ENCODE data around the gene PDXK. TPM values are rescaled to one million over a fixed set of nuclear protein-coding genes. Genes with fewer than 3 reads are reported as not detected.

The PDXK gene
- total and polyA plus RNA-seq, 2 of the 8 experiments (the other 6 are each of a cell fraction or from before 2014, with no cell fraction given) = 78.0 to 112 TPM

GRCh38 chr21:43739621-43740435 lies 20.9 kb downstream of the PDXK start (continued):
- TF ChIP-seq ASH2L (IDR thresholded peaks at IDR 0.05; ENCODE audit: low read length) (no peak), CHD1 (IDR thresholded peaks at IDR 0.05; ENCODE audit: low read depth, low read length) (no peak), TAF7 (optimal IDR thresholded peaks at IDR 0.05; ENCODE audit: borderline replicate concordance, low read depth, low read length) (no peak), NRF1 (IDR thresholded peaks at IDR 0.05; ENCODE audit: low read depth, low read length) (no peak), HDAC2 (IDR thresholded peaks at IDR 0.05; ENCODE audit: borderline replicate concordance in 1 of 2, low read depth in 2 of 2, low read length in 2 of 2) (no peak), PHF8 (conservative IDR thresholded peaks at IDR 0.05; ENCODE audit: low read depth, low read length) (no peak), TCF12 (IDR thresholded peaks at IDR 0.05; ENCODE audit: low read depth, low read length) (no peak)

Measured in H1 (cell line).